Sigmoid colon (tissue), 7 donors: ENCODE measurements around the gene PWP2. TPM values are rescaled to one million over a fixed set of nuclear protein-coding genes. Genes with fewer than 3 reads are reported as not detected.
"Not testable (repeated sequence)": the region's sequence is repeated elsewhere in the genome, so short reads cannot be mapped to it uniquely, and the experiment has no call there.

Source experiments
- DNase-seq: peaks from one replicate; pipeline ENCODE4 v3.0.0-alpha.2; 2019
- H3K27ac ChIP-seq, 4 donors: fragments of 200-600 bp; sonication (generic); one replicate each; pipeline ENCODE4 v1.5.1; 2016 to 2019; ENCODE audit warnings: mild to moderate bottlenecking in 1 of 4
- H3K27me3 ChIP-seq, 3 donors: fragments of 200-600 bp; sonication (generic); one replicate each; pipeline ENCODE4 v1.5.1; 2019; ENCODE audit warnings: mild to moderate bottlenecking in 1 of 3
- H3K36me3 ChIP-seq, 4 donors: fragments of 200-600 bp; sonication (generic); one replicate each; pipeline ENCODE4 v1.5.1; 2016 to 2019
- H3K4me1 ChIP-seq, 4 donors: fragments of 200-600 bp; sonication (generic); one replicate each; pipeline ENCODE4 v1.5.1; 2017 to 2019
- H3K4me3 ChIP-seq, 4 donors: fragments of 200-600 bp; sonication (generic); one replicate each; pipeline ENCODE4 v1.5.1; 2017 to 2019; ENCODE audit warnings: mild to moderate bottlenecking in 2 of 4, moderate library complexity in 1 of 4
- H3K9me3 ChIP-seq, 4 donors: fragments of 200-600 bp in 3 of 4; sonication (generic) in 3 of 4; one replicate each; pipeline versions ENCODE4 v1.5.1 to v1.6.1; 2013 to 2019
- WGBS, 2 donors: extraction: QIAGEN DNeasy Blood & Tissue Kit; methylation state at CpG; one replicate each; pipeline ENCODE4 v1.1.7; 2013; 5-methylcytosine and 5-hydroxymethylcytosine counted together
- intact Hi-C: fragments of 100-400 bp; cut with DNase I; formaldehyde crosslinking; loops from one replicate; pipeline ENCODE4 v1.15.1; 2023
- polyA plus RNA-seq, 3 donors: library from polyadenylated mRNA; stranded (reverse); fragments of 200-250 nt; gene quantifications; one replicate each; pipeline ENCODE4 v1.2.3, GENCODE V29; 2013
- total RNA-seq, 4 donors: library from RNA; depleted of rRNA; stranded (reverse); fragments of >200 nt; gene quantifications; one replicate each; pipeline ENCODE4 v1.1.0, GENCODE V29; 2016
- donor health status: healthy with polysubstance abuse.
- donor health status: Bipolar disorder and iron deficiency.
- donor health status: healthy.

Gene PWP2
- total and polyA plus RNA-seq, 7 donors: 1.4 to 10.8 (median 4.3) TPM

GRCh38 chr21:44113702-44114371 is 6.6 kb downstream of the PWP2 start:
- H3K4me3 ChIP-seq, H3K4me1 ChIP-seq, intact Hi-C loops, H3K9me3 ChIP-seq, H3K27me3 ChIP-seq, H3K36me3 ChIP-seq, DNase-seq, H3K27ac ChIP-seq: not testable (repeated sequence)
- WGBS, 2 donors: 83% methylated on average over 9 of the region's 33 CpGs; no CpG with 5 or more reads in 1 of the 2 donors

GRCh38 chr21:44122131-44122530 is 14.9 kb downstream of the PWP2 start:
- H3K27me3 ChIP-seq, DNase-seq, H3K4me1 ChIP-seq, H3K27ac ChIP-seq, H3K4me3 ChIP-seq, H3K36me3 ChIP-seq, intact Hi-C loops, H3K9me3 ChIP-seq: not testable (repeated sequence)
- no CpG with 5 or more reads among the region's 10 CpGs for WGBS, 2 donors

GRCh38 chr21:44127827-44128226 is 20.6 kb downstream of the PWP2 start:
- H3K9me3 ChIP-seq, intact Hi-C loops, DNase-seq, H3K36me3 ChIP-seq, H3K27ac ChIP-seq, H3K4me3 ChIP-seq, H3K27me3 ChIP-seq, H3K4me1 ChIP-seq: not testable (repeated sequence)
- WGBS, 2 donors: no CpG with 5 or more reads among the region's 19 CpGs

GRCh38 chr21:44133715-44134057 is 26.5 kb downstream of the PWP2 start:
- Histone ChIP-seq H3K27ac (peak overlapping the region in 1 of 4 donors; percentile 66), H3K4me3 (peak overlapping the region in 1 of 4 donors; percentile 46)
- H3K27me3 ChIP-seq, H3K36me3 ChIP-seq, H3K9me3 ChIP-seq, DNase-seq, intact Hi-C loops, H3K4me1 ChIP-seq: not testable (repeated sequence)
- WGBS, 2 donors: 0% methylated on average over 5 of the region's 35 CpGs; no CpG with 5 or more reads in 1 of the 2 donors

- no CpG with 5 or more reads among the region's 8 CpGs for WGBS, 2 donors
These were observed 27.5 kb downstream of the PWP2 start for GRCh38 chr21:44134732-44135131.

GRCh38 chr21:44138039-44138438 is 30.8 kb downstream of the PWP2 start:
- DNase-seq, H3K27me3 ChIP-seq, intact Hi-C loops, H3K4me3 ChIP-seq, H3K4me1 ChIP-seq, H3K9me3 ChIP-seq, H3K27ac ChIP-seq, H3K36me3 ChIP-seq: not testable (repeated sequence)
- WGBS, 2 donors: 46% methylated on average over 6 of the region's 15 CpGs; no CpG with 5 or more reads in 1 of the 2 donors

More at GRCh38 chr21:44134732-44135131, 27.5 kb downstream of the PWP2 start:
- DNase-seq, H3K4me3 ChIP-seq, H3K9me3 ChIP-seq, H3K27ac ChIP-seq, intact Hi-C loops, H3K36me3 ChIP-seq, H3K27me3 ChIP-seq, H3K4me1 ChIP-seq: not testable (repeated sequence)

GRCh38 chr21:44139787-44140551 is 32.8 kb downstream of the PWP2 start:
- H3K9me3 ChIP-seq, H3K4me1 ChIP-seq, intact Hi-C loops, H3K4me3 ChIP-seq, H3K36me3 ChIP-seq, H3K27me3 ChIP-seq: not testable (repeated sequence)
- WGBS, 2 donors: 50 to 80% methylated on average over 6 to 12 of the region's 30 CpGs
- DNase-seq: peak; percentile 6
- H3K27ac ChIP-seq: peak overlapping the region in 2 of 4 donors; percentile 31 to 42

GRCh38 chr21:44140552-44140932 is 33.3 kb downstream of the PWP2 start:
- H3K27ac ChIP-seq, intact Hi-C loops, H3K4me1 ChIP-seq, H3K4me3 ChIP-seq, DNase-seq, H3K27me3 ChIP-seq, H3K9me3 ChIP-seq, H3K36me3 ChIP-seq: not testable (repeated sequence)
- no CpG with 5 or more reads among the region's 18 CpGs for WGBS, 2 donors

- DNase-seq, intact Hi-C loops, H3K9me3 ChIP-seq, H3K27me3 ChIP-seq, H3K4me3 ChIP-seq, H3K36me3 ChIP-seq, H3K4me1 ChIP-seq, H3K27ac ChIP-seq: not testable (repeated sequence)
- 79% methylated on average over 9 of the region's 10 CpGs; no CpG with 5 or more reads in 1 of the 2 donors for WGBS, 2 donors
These were observed 35.3 kb downstream of the PWP2 start for GRCh38 chr21:44142470-44142869.

- H3K27me3 ChIP-seq, H3K36me3 ChIP-seq, H3K27ac ChIP-seq, H3K4me3 ChIP-seq, H3K4me1 ChIP-seq, DNase-seq, H3K9me3 ChIP-seq, intact Hi-C loops: not testable (repeated sequence)
- 49% methylated on average over 4 of the region's 17 CpGs; no CpG with 5 or more reads in 1 of the 2 donors for WGBS, 2 donors
These were observed 36.2 kb downstream of the PWP2 start for GRCh38 chr21:44143380-44143779.

GRCh38 chr21:44143996-44144395 is 36.8 kb downstream of the PWP2 start:
- H3K27ac ChIP-seq, H3K27me3 ChIP-seq, DNase-seq, H3K4me1 ChIP-seq, H3K36me3 ChIP-seq, H3K4me3 ChIP-seq, H3K9me3 ChIP-seq, intact Hi-C loops: not testable (repeated sequence)
- 47% methylated on average over 5 of the region's 8 CpGs; no CpG with 5 or more reads in 1 of the 2 donors for WGBS, 2 donors

- intact Hi-C loops, H3K36me3 ChIP-seq, H3K27me3 ChIP-seq, H3K9me3 ChIP-seq, H3K4me1 ChIP-seq, H3K4me3 ChIP-seq, H3K27ac ChIP-seq, DNase-seq: not testable (repeated sequence)
- WGBS, 2 donors: no CpG with 5 or more reads among the region's 22 CpGs
These were observed 37.8 kb downstream of the PWP2 start for GRCh38 chr21:44144784-44145602.
